Measurements from ENCODE around the gene LSR.

GRCh38 chr19:35213663-35214632, 34.9 kb upstream of the LSR start:
- TF ChIP-seq CTCF (IDR thresholded peaks at IDR 0.05; ENCODE audit: insufficient read depth, low read depth, low read length) (no peak), EZH2 (IDR thresholded peaks at IDR 0.05; ENCODE audit: insufficient read depth, low read length) (no peak)
